Trophoblast cell (in vitro differentiated cells and primary cell): ENCODE measurements around the gene MALAT1.

Source experiments
- DNase-seq, 2 donors: peaks; one replicate each; pipeline ENCODE4 v3.0.0-alpha.2; 2016
- H2AFZ ChIP-seq: 2 replicates; pipeline ENCODE4 v1.6.1; 2013; ENCODE audit warnings: low read length, moderate library complexity, mild to moderate bottlenecking; ENCODE audit not compliant: insufficient read depth, poor library complexity
- H2AK5ac ChIP-seq: 2 replicates; pipeline ENCODE4 v1.6.1; 2013; ENCODE audit warnings: mild to moderate bottlenecking, low read length
- H2BK120ac ChIP-seq: 2 replicates; pipeline ENCODE4 v1.6.1; 2013; ENCODE audit warnings: low read length, mild to moderate bottlenecking, moderate library complexity; ENCODE audit not compliant: insufficient read depth, poor library complexity
- H2BK12ac ChIP-seq: 2 replicates; pipeline ENCODE4 v1.6.1; 2013; ENCODE audit warnings: mild to moderate bottlenecking, low read length, moderate library complexity
- H2BK5ac ChIP-seq: 2 replicates; pipeline ENCODE4 v1.6.1; 2013; ENCODE audit warnings: low read length, low read depth, moderate library complexity, mild to moderate bottlenecking; ENCODE audit not compliant: poor library complexity
- H3K14ac ChIP-seq: 2 replicates; pipeline ENCODE4 v1.6.1; 2013; ENCODE audit warnings: mild to moderate bottlenecking, low read length
- H3K18ac ChIP-seq: 2 replicates; pipeline ENCODE4 v1.6.1; 2013; ENCODE audit warnings: mild to moderate bottlenecking, low read length
- H3K23ac ChIP-seq: 2 replicates; pipeline ENCODE4 v1.6.1; 2013; ENCODE audit warnings: low read length
- H3K27ac ChIP-seq: 2 replicates; pipeline ENCODE4 v1.5.1; 2013; ENCODE audit warnings: low read depth, mild to moderate bottlenecking, inconsistent platforms, low read length, moderate library complexity
- H3K27me3 ChIP-seq: 2 replicates; pipeline ENCODE4 v1.6.1; 2013; ENCODE audit warnings: inconsistent platforms, mild to moderate bottlenecking, low read length, moderate library complexity; ENCODE audit not compliant: insufficient read depth
- H3K36me3 ChIP-seq, 2 experiments: 1 replicate in 1 of 2; 2 replicates in 1 of 2; pipeline ENCODE4 v1.6.1; 2013; ENCODE audit warnings: low read length in 2 of 2, mild to moderate bottlenecking in 2 of 2, moderate library complexity in 1 of 2; ENCODE audit not compliant: insufficient read depth in 2 of 2, control insufficient read depth in 1 of 2
- H3K4ac ChIP-seq: 2 replicates; pipeline ENCODE4 v1.6.1; 2013; ENCODE audit warnings: low read depth, mild to moderate bottlenecking, low read length, moderate library complexity
- H3K4me1 ChIP-seq, 2 experiments: 1 replicate in 1 of 2; 2 replicates in 1 of 2; pipeline ENCODE4 v1.6.1; 2013; ENCODE audit warnings: low read length in 2 of 2, mild to moderate bottlenecking in 2 of 2, moderate library complexity in 1 of 2; ENCODE audit not compliant: insufficient read depth in 2 of 2, control insufficient read depth in 1 of 2
- H3K4me2 ChIP-seq: 2 replicates; pipeline ENCODE4 v1.6.1; 2013; ENCODE audit warnings: inconsistent platforms, mild to moderate bottlenecking, low read length, moderate library complexity
- H3K4me3 ChIP-seq: 2 replicates; pipeline ENCODE4 v1.5.1; 2013; ENCODE audit warnings: mild to moderate bottlenecking, low read depth, low read length, inconsistent platforms
- H3K79me1 ChIP-seq: one replicate; pipeline ENCODE4 v1.6.1; 2013; ENCODE audit warnings: low read length
- H3K79me2 ChIP-seq: 2 replicates; pipeline ENCODE4 v1.6.1; 2013; ENCODE audit warnings: low read length, mild to moderate bottlenecking; ENCODE audit not compliant: control insufficient read depth, insufficient read depth, poor library complexity
- H3K9ac ChIP-seq: 2 replicates; pipeline ENCODE4 v1.6.1; 2013; ENCODE audit warnings: mild to moderate bottlenecking, low read length
- H3K9me3 ChIP-seq: 2 replicates; pipeline ENCODE4 v1.6.1; 2013; ENCODE audit warnings: low read depth, mild to moderate bottlenecking, control low read depth, inconsistent platforms, low read length; ENCODE audit not compliant: insufficient read depth
- H4K12ac ChIP-seq: 2 replicates; pipeline ENCODE4 v1.6.1; 2013; ENCODE audit warnings: low read depth, mild to moderate bottlenecking, low read length, moderate library complexity
- H4K8ac ChIP-seq: 2 replicates; pipeline ENCODE4 v1.6.1; 2013; ENCODE audit warnings: low read depth, mild to moderate bottlenecking, low read length, moderate library complexity
- H4K91ac ChIP-seq: one replicate; pipeline ENCODE4 v1.6.1; 2013; ENCODE audit warnings: low read depth, mild to moderate bottlenecking, low read length, moderate library complexity
- WGBS: extraction: QIAGEN DNeasy Blood & Tissue Kit; methylation state at CpG from one replicate; pipeline ENCODE4 v1.1.7; 2013; ENCODE audit warnings: missing lambda C conversion rate; ENCODE audit not compliant: insufficient read length, insufficient coverage; ENCODE audit errors: extremely low coverage; 5-methylcytosine and 5-hydroxymethylcytosine counted together

MALAT1 gene

DNA sequence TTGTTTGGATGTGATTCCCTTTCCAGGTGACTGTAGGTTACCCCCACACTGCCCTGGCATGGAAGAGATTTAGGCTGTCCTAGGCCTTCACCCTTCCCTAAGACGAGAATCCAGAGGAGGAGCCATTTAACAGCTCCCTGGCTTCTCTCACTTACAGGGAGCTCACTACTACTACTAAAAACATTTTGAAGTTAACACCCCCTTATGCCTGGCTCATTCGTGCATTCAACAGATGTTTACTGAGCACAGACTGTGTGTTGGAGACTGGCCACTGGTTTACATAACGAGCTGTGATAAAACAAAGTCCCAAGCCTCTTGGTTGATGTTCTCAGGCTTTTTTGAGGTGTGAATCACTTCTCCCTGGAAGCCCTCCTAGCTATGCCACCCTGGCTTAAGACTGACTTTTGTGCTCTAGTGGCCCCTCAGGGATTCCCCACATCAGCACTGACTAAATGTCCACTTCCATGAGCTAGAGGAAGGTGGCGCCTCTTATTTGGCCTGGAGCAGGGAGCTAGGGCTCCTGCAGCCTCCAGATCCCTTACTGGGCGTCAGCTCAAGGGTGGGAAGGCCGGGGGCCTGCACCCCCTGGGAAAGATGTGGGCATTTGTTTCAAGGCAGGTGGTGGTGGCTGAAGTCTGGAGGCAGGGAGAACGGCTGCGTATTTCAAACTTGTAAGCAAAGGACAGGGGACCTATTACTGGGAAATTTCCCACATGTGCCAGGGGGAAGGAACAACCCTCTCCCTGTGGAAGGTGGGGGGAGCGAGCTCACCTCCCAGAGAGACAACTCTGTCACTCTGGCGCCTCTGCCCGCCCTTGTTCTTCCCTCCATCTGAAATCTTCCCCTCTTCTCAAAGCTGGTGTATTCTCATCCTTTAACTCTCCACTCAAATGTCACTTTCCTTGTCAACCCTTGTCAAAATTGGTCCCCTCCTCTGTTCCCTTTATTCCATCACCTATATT is 19.4 kb upstream of the MALAT1 start:
- Histone ChIP-seq H3K14ac (peak overlapping the region; percentile 76), H3K4me1 (peaks cover 25 to 36% of the 10 kb centered on the region in 2 experiments), H2BK120ac (peak overlapping the region; percentile 57), H3K23ac (no peak overlapping the region), H2AK5ac (peak overlapping the region; percentile 89), H2AFZ (peak overlapping the region; percentile 23), H3K18ac (peak overlapping the region; percentile 60), H3K27me3 (no peaks in the 10 kb centered on the region), H3K27ac (peak overlapping the region; percentile 81), H3K4me2 (no peak overlapping the region), H4K91ac (peak overlapping the region; percentile 83), H2BK5ac (peak overlapping the region; percentile 60), H3K79me2 (peaks cover 23% of the 10 kb centered on the region), H3K9me3 (no peaks in the 10 kb centered on the region), H2BK12ac (peak overlapping the region; percentile 91), H3K36me3 (no peaks in the 10 kb centered on the region), H3K79me1 (peaks cover 49% of the 10 kb centered on the region), H4K8ac (peak overlapping the region; percentile 70), H3K9ac (peak overlapping the region; percentile 16), H3K4me3 (no peak overlapping the region), H3K4ac (peak overlapping the region; percentile 21), H4K12ac (peak overlapping the region; percentile 4)
- peak in 1 of 2 donors; percentile 30 for DNase-seq
- no CpG with 5 or more reads among the region's 11 CpGs for WGBS

DNA sequence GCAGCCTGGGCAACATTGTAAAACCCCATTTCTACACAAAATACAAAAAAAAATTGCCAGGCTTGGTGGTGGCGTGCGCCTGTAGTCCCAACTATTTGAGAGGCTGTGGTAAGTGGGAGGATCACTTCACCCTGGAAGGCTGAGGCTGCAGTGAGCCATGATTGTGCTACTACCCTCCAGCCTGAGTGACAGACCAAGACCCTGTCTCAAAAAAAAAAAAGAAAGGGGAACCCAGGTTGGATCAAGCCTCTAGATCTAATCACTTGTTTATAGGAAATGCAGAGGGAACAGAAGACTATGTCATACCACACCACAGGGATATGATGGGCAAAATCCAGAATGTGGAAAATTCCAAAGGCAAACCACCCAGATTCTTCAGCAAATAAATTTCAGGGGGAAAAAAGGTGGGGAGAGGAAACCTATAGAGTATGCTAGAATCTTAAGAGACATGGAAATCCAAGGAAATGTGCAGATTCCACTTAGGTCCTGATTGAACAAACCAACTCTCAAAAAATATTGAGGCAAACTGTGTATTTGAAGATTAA is 16.5 kb upstream of the MALAT1 start:
- peak overlapping the region; percentile 91 for H2BK5ac ChIP-seq
- H4K8ac ChIP-seq: peak overlapping the region; percentile 50
- no peaks in the 10 kb centered on the region for H3K36me3 ChIP-seq
- H2AFZ ChIP-seq: no peak overlapping the region
- no CpG with 5 or more reads among the region's 2 CpGs for WGBS
- H3K9ac ChIP-seq: no peak overlapping the region
- H3K4ac ChIP-seq: peak overlapping the region; percentile 75
- no peak overlapping the region for H3K4me3 ChIP-seq
- no peak overlapping the region for H4K12ac ChIP-seq
- H3K23ac ChIP-seq: no peak overlapping the region
- H4K91ac ChIP-seq: peak overlapping the region; percentile 95
- no peak overlapping the region for H3K4me2 ChIP-seq
- no peaks in the 10 kb centered on the region for H3K9me3 ChIP-seq
- peak overlapping the region; percentile 94 for H2AK5ac ChIP-seq
- DNase-seq: no peak
- peak overlapping the region; percentile 91 for H3K14ac ChIP-seq
- peaks cover 32 to 39% of the 10 kb centered on the region in 2 experiments for H3K4me1 ChIP-seq
- H3K79me2 ChIP-seq: peaks cover 17% of the 10 kb centered on the region
- peak overlapping the region; percentile 83 for H3K18ac ChIP-seq
- H3K27me3 ChIP-seq: no peaks in the 10 kb centered on the region
- H2BK120ac ChIP-seq: peak overlapping the region; percentile 98
- peak overlapping the region; percentile 98 for H2BK12ac ChIP-seq
- peak overlapping the region; percentile 93 for H3K27ac ChIP-seq
- peaks cover 54% of the 10 kb centered on the region for H3K79me1 ChIP-seq

DNA sequence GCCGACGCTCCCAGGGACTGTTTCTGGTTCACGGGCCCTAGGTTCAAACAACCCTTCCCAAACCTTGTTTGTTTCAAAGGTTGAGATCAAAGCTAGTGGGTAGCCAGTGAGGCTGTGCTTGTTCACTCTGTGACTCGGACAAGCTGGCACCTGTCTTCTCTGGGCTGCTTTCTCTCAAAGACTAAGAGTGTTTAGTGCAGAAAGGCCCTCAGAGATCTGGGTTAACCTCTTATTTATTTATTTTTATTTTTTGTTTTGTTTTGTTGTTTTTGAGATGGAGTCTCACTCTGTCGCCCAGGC is 13.0 kb upstream of the MALAT1 start:
- Histone ChIP-seq H4K12ac (no peak overlapping the region), H2BK12ac (peak overlapping the region; percentile 83), H3K23ac (no peak overlapping the region), H3K36me3 (no peaks in the 10 kb centered on the region), H2AK5ac (no peak overlapping the region), H3K27me3 (no peaks in the 10 kb centered on the region), H2BK120ac (peak overlapping the region; percentile 68), H3K9ac (peak overlapping the region; percentile 25), H3K79me2 (peaks cover 26% of the 10 kb centered on the region), H3K79me1 (peaks cover 53% of the 10 kb centered on the region), H3K18ac (no peak overlapping the region), H4K91ac (peak overlapping the region; percentile 82), H3K14ac (no peak overlapping the region), H4K8ac (no peak overlapping the region), H3K4me3 (no peak overlapping the region), H3K4me2 (no peak overlapping the region), H2AFZ (no peak overlapping the region), H3K27ac (peak overlapping the region; percentile 96), H3K4ac (peak overlapping the region; percentile 29), H2BK5ac (peak overlapping the region; percentile 86), H3K4me1 (peaks cover 40 to 41% of the 10 kb centered on the region in 2 experiments), H3K9me3 (no peaks in the 10 kb centered on the region)
- no CpG with 5 or more reads among the region's 5 CpGs for WGBS
- no peak for DNase-seq

DNA sequence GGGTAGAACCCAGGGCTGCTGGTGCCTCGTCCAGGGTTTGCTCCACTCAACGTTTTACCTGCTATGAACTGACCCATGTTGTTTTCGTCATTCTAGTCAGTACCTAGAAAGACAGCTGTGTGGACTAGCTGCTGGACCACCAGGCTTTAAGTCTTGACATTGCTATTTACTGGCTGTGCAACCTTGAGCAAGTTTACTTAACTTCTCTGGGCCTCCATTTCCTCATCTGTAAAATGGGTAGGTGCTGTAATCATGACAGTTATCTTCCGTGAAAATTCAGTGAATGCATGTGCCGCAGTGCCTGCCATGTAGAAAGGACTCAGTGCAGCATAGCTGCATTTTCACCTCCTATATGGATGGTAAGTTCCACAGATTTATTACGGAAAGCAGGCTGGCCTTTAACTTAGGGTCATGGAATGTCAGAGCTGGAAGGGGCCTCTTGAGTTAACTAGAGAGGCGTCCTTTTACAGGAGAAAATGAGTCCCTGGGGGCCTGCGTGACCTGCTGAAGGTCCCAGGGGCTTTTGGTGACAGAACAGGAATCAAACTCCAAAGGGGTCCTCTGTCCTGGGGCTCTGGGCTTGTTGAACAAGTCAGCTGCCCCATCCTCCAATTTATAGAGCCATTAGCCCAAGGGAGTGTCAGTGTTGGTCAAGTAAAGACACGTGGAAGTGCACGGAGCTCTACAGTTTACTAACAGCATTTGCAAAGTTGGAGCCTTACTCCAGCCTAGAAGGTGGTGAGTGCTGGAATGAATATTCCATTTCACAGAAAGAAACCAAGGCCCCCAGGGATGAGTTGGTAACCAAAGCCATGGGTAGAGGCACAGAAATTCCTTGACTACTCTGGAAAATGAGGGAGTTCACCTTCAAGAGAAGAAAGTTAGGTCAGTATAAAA is 12.0 kb upstream of the MALAT1 start:
- peak overlapping the region; percentile 75 for H3K14ac ChIP-seq
- H2BK5ac ChIP-seq: peak overlapping the region; percentile 94
- H4K12ac ChIP-seq: no peak overlapping the region
- DNase-seq: peak in 1 of 2 donors; percentile 2
- H4K8ac ChIP-seq: peak overlapping the region; percentile 40
- peak overlapping the region; percentile 57 for H3K9ac ChIP-seq
- H3K4ac ChIP-seq: peak overlapping the region; percentile 4
- H2BK12ac ChIP-seq: peak overlapping the region; percentile 53
- H3K79me1 ChIP-seq: peaks cover 61% of the 10 kb centered on the region
- peak overlapping the region; percentile 46 for H3K4me2 ChIP-seq
- peak overlapping the region; percentile 98 for H2BK120ac ChIP-seq
- H3K4me3 ChIP-seq: no peak overlapping the region
- no peak overlapping the region for H2AFZ ChIP-seq
- H3K27ac ChIP-seq: peak overlapping the region; percentile 96
- H3K79me2 ChIP-seq: peaks cover 33% of the 10 kb centered on the region
- H3K23ac ChIP-seq: no peak overlapping the region
- H3K36me3 ChIP-seq: no peaks in the 10 kb centered on the region
- H3K27me3 ChIP-seq: no peaks in the 10 kb centered on the region
- peak overlapping the region; percentile 15 for H3K18ac ChIP-seq
- peak overlapping the region; percentile 97 for H4K91ac ChIP-seq
- no CpG with 5 or more reads among the region's 10 CpGs for WGBS
- peak overlapping the region; percentile 14 for H2AK5ac ChIP-seq
- H3K4me1 ChIP-seq: peaks cover 48 to 50% of the 10 kb centered on the region in 2 experiments
- no peaks in the 10 kb centered on the region for H3K9me3 ChIP-seq
